ENCODE data around the gene UBAP1. TPM values are rescaled to one million over a fixed set of nuclear protein-coding genes. Genes with fewer than 3 reads are reported as not detected.
"Not testable (repeated sequence)": the region's sequence is repeated elsewhere in the genome, so short reads cannot be mapped to it uniquely, and the experiment has no call there.

The UBAP1 gene
- total RNA-seq, 1 donor from 2014 or later, result 33.8 TPM

GRCh38 chr9:34179213-34180136 lies 632 bp downstream of the UBAP1 start:
- peak; percentile 80 for DNase-seq

- no peak for DNase-seq
Measured at GRCh38 chr9:34185778-34186551, 7.1 kb downstream of the UBAP1 start.

- DNase-seq, result no peak
Measured at GRCh38 chr9:34187891-34188240, 9.0 kb downstream of the UBAP1 start.

- peak; percentile 52 for DNase-seq
Measured at GRCh38 chr9:34190996-34191892, 12.4 kb downstream of the UBAP1 start.

GRCh38 chr9:34195143-34195542 lies 16.3 kb downstream of the UBAP1 start:
- DNase-seq, result no peak

- not testable (repeated sequence) for DNase-seq
Measured at GRCh38 chr9:34197286-34197685, 18.4 kb downstream of the UBAP1 start.

GRCh38 chr9:34197756-34198711 lies 19.2 kb downstream of the UBAP1 start:
- DNase-seq, result no peak

- no peak for DNase-seq
Measured at GRCh38 chr9:34200092-34200491, 21.2 kb downstream of the UBAP1 start.

- DNase-seq, result no peak
Measured at GRCh38 chr9:34203275-34203991, 24.6 kb downstream of the UBAP1 start.

GRCh38 chr9:34203992-34204635 lies 25.3 kb downstream of the UBAP1 start:
- DNase-seq, result no peak

GRCh38 chr9:34205102-34205501 lies 26.3 kb downstream of the UBAP1 start:
- DNase-seq, result no peak

GRCh38 chr9:34206561-34206960 lies 27.7 kb downstream of the UBAP1 start:
- DNase-seq, result no peak

GRCh38 chr9:34211395-34211794 lies 32.6 kb downstream of the UBAP1 start:
- no peak for DNase-seq

GRCh38 chr9:34214354-34215000 lies 35.6 kb downstream of the UBAP1 start:
- DNase-seq, result not testable (repeated sequence)

GRCh38 chr9:34216325-34216724 lies 37.5 kb downstream of the UBAP1 start:
- DNase-seq, result no peak

- DNase-seq, result not testable (repeated sequence)
Measured at GRCh38 chr9:34217015-34217414, 38.2 kb downstream of the UBAP1 start.

GRCh38 chr9:34218446-34218845 lies 39.6 kb downstream of the UBAP1 start:
- no peak for DNase-seq

- no peak for DNase-seq
Measured at GRCh38 chr9:34219421-34219820, 40.6 kb downstream of the UBAP1 start.

GRCh38 chr9:34220218-34220617 lies 41.4 kb downstream of the UBAP1 start:
- no peak for DNase-seq

All from tongue (tissue), 2 donors.